Skeletal muscle satellite cell (primary cell): Measurements from ENCODE around the gene CHD5. TPM values are rescaled to one million over a fixed set of nuclear protein-coding genes. Genes with fewer than 3 reads are reported as not detected.
"Not testable (repeated sequence)": the region's sequence is repeated elsewhere in the genome, so short reads cannot be mapped to it uniquely, and the experiment has no call there.

Experiments used
- H3K27me3 ChIP-seq: 2 replicates; pipeline ENCODE4 v1.7.0; 2013; ENCODE audit warnings: low read length; ENCODE audit not compliant: control insufficient read depth, insufficient read depth
- H3K36me3 ChIP-seq: 2 replicates; pipeline ENCODE4 v1.7.0; 2013; ENCODE audit warnings: mild to moderate bottlenecking, control low read depth, low read length; ENCODE audit not compliant: insufficient read depth
- H3K4me1 ChIP-seq: 2 replicates; pipeline ENCODE4 v1.7.0; 2013; ENCODE audit warnings: low read length; ENCODE audit not compliant: control insufficient read depth, insufficient read depth
- H3K4me2 ChIP-seq: 2 replicates; pipeline ENCODE4 v1.7.0; 2013; ENCODE audit warnings: mild to moderate bottlenecking, low read length
- H3K4me3 ChIP-seq: 2 replicates; pipeline ENCODE4 v1.7.0; 2013; ENCODE audit warnings: low read length
- H3K9ac ChIP-seq: 2 replicates; pipeline ENCODE4 v1.7.0; 2013; ENCODE audit warnings: mild to moderate bottlenecking, low read depth, low read length, moderate library complexity
- H3K9me3 ChIP-seq: replicated peaks from 2 replicates; pipeline ENCODE4 v1.7.0; 2013; ENCODE audit warnings: mild to moderate bottlenecking, control low read depth, low read length
- total RNA-seq: library from RNA; depleted of rRNA; stranded (reverse); fragments of >200 nt; gene quantifications from 2 replicates; pipeline ENCODE4 v1.2.3, GENCODE V29; 2012; rRNA removed

The CHD5 gene
- total RNA-seq = 0.87 TPM in 1 of 2 replicates, not detected in the other

- Histone ChIP-seq H3K9ac (no peak within 1 kb of the TSS), H3K36me3 (peaks cover 11% of the 10 kb centered on the region), H3K4me1 (peaks cover 6% of the 10 kb centered on the region), H3K27me3 (peaks cover 46% of the 10 kb centered on the region), H3K9me3 (no peaks in the 10 kb centered on the region), H3K4me2 (peak within 1 kb of the TSS; percentile 48), H3K4me3 (no peak within 1 kb of the TSS)
Measured at GRCh38 chr1:6180268-6180706, at the start of gene CHD5. Gene CHD5 (minus strand): TSS chr1:6180321. CDS start chr1:6180023, 298 bp downstream.

GRCh38 chr1:6225651-6226050, 45.5 kb upstream of the CHD5 start:
- H3K27me3 ChIP-seq = no peaks in the 10 kb centered on the region
- H3K9ac ChIP-seq = no peak overlapping the region
- H3K4me1 ChIP-seq = peaks cover 4% of the 10 kb centered on the region

GRCh38 chr1:6224718-6225117, 44.6 kb upstream of the CHD5 start:
- Histone ChIP-seq H3K36me3 (peaks cover 37% of the 10 kb centered on the region), H3K4me2 (no peak overlapping the region), H3K4me1 (peaks cover 4% of the 10 kb centered on the region), H3K9me3 (no peaks in the 10 kb centered on the region), H3K4me3 (no peak overlapping the region), H3K27me3 (no peaks in the 10 kb centered on the region), H3K9ac (no peak overlapping the region)

More at GRCh38 chr1:6225651-6226050, 45.5 kb upstream of the CHD5 start:
- Histone ChIP-seq H3K4me2 (no peak overlapping the region), H3K4me3 (no peak overlapping the region), H3K9me3 (no peaks in the 10 kb centered on the region), H3K36me3 (peaks cover 35% of the 10 kb centered on the region)

GRCh38 chr1:6223617-6224016, 43.5 kb upstream of the CHD5 start:
- Histone ChIP-seq H3K9me3 (no peaks in the 10 kb centered on the region), H3K4me3 (no peak overlapping the region), H3K4me1 (peaks cover 4% of the 10 kb centered on the region), H3K4me2 (no peak overlapping the region), H3K27me3 (no peaks in the 10 kb centered on the region), H3K36me3 (peaks cover 33% of the 10 kb centered on the region), H3K9ac (no peak overlapping the region)

- H3K9me3 ChIP-seq = no peaks in the 10 kb centered on the region
- peaks cover 4% of the 10 kb centered on the region for H3K4me1 ChIP-seq
- peaks cover 30% of the 10 kb centered on the region for H3K36me3 ChIP-seq
- no peak overlapping the region for H3K4me3 ChIP-seq
- H3K4me2 ChIP-seq = no peak overlapping the region
- no peaks in the 10 kb centered on the region for H3K27me3 ChIP-seq
- H3K9ac ChIP-seq = no peak overlapping the region
Measured at GRCh38 chr1:6222636-6223035, 42.5 kb upstream of the CHD5 start.

- Histone ChIP-seq H3K27me3 (no peaks in the 10 kb centered on the region), H3K4me1 (peaks cover 4% of the 10 kb centered on the region), H3K36me3 (peaks cover 27% of the 10 kb centered on the region), H3K9me3 (no peaks in the 10 kb centered on the region), H3K9ac (no peak overlapping the region), H3K4me2 (no peak overlapping the region), H3K4me3 (no peak overlapping the region)
Measured at GRCh38 chr1:6221210-6221784, 41.2 kb upstream of the CHD5 start.

- Histone ChIP-seq H3K9ac (no peak overlapping the region), H3K36me3 (peaks cover 27% of the 10 kb centered on the region)
Measured at GRCh38 chr1:6220236-6220635, 40.1 kb upstream of the CHD5 start.

GRCh38 chr1:6219641-6220040, 39.5 kb upstream of the CHD5 start:
- peaks cover 26% of the 10 kb centered on the region for H3K36me3 ChIP-seq
- not testable (repeated sequence) for H3K9me3 ChIP-seq, H3K4me3 ChIP-seq, H3K4me1 ChIP-seq, H3K4me2 ChIP-seq, H3K27me3 ChIP-seq, H3K9ac ChIP-seq

More at GRCh38 chr1:6220236-6220635, 40.1 kb upstream of the CHD5 start:
- H3K4me3 ChIP-seq = no peak overlapping the region
- no peak overlapping the region for H3K4me2 ChIP-seq
- H3K9me3 ChIP-seq = no peaks in the 10 kb centered on the region
- H3K27me3 ChIP-seq = no peaks in the 10 kb centered on the region
- peaks cover 4% of the 10 kb centered on the region for H3K4me1 ChIP-seq

- H3K9me3 ChIP-seq = no peaks in the 10 kb centered on the region
- H3K36me3 ChIP-seq = peaks cover 15% of the 10 kb centered on the region
- H3K4me2 ChIP-seq = no peak overlapping the region
- no peak overlapping the region for H3K9ac ChIP-seq
- H3K4me1 ChIP-seq = peaks cover 4% of the 10 kb centered on the region
- no peak overlapping the region for H3K4me3 ChIP-seq
- H3K27me3 ChIP-seq = no peaks in the 10 kb centered on the region
Measured at GRCh38 chr1:6218375-6219164, 38.4 kb upstream of the CHD5 start.

GRCh38 chr1:6212193-6212959, 32.3 kb upstream of the CHD5 start:
- H3K4me3 ChIP-seq = no peak overlapping the region
- H3K9ac ChIP-seq = no peak overlapping the region
- H3K27me3 ChIP-seq = no peaks in the 10 kb centered on the region

GRCh38 chr1:6211731-6212130, 31.6 kb upstream of the CHD5 start:
- H3K9me3 ChIP-seq = no peaks in the 10 kb centered on the region
- H3K4me1 ChIP-seq = peaks cover 8% of the 10 kb centered on the region
- no peak overlapping the region for H3K4me3 ChIP-seq
- H3K9ac ChIP-seq = no peak overlapping the region
- H3K36me3 ChIP-seq = no peaks in the 10 kb centered on the region
- peaks cover 3% of the 10 kb centered on the region for H3K27me3 ChIP-seq
- H3K4me2 ChIP-seq = no peak overlapping the region

More at GRCh38 chr1:6212193-6212959, 32.3 kb upstream of the CHD5 start:
- H3K4me2 ChIP-seq = no peak overlapping the region
- H3K9me3 ChIP-seq = no peaks in the 10 kb centered on the region
- peaks cover 8% of the 10 kb centered on the region for H3K4me1 ChIP-seq
- no peaks in the 10 kb centered on the region for H3K36me3 ChIP-seq
